ENCODE data around the gene DPP10. TPM values are rescaled to one million over a fixed set of nuclear protein-coding genes. Genes with fewer than 3 reads are reported as not detected.

The DPP10 gene
- total and polyA plus RNA-seq, 10 of the 15 experiments (the other 5 are each of a cell fraction or from before 2014, with no cell fraction given) = not detected

DNA sequence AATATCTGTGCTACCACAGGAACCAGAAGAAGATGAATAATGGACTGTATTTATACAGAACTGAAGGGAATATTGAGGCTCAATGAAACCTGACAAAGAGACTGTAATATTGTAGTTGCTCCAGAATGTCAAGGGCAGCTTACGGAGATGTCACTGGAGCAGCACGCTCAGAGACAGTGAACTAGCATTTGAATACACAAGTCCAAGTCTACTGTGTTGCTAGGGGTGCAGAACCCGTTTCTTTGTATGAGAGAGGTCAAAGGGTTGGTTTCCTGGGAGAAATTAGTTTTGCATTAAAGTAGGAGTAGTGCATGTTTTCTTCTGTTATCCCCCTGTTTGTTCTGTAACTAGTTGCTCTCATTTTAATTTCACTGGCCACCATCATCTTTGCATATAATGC, 1399.9 kb downstream of the DPP10 start (continued):
- TF ChIP-seq NR2F1 (conservative IDR thresholded peaks at IDR 0.05) (no peak), TCF7 (IDR thresholded peaks at IDR 0.05; ENCODE audit: borderline replicate concordance) (no peak)

GRCh38 chr2:115848192-115848591, 1405.8 kb downstream of the DPP10 start:
- FAIRE-seq (no peak), DNase-seq (ENCODE audit: low read depth, low spot score) (no peak), ATAC-seq (no peak)
- intact Hi-C loops (cut with micrococcal nuclease; ENCODE audit: unreplicated experiment) (no loop called here), in situ Hi-C loops (cut with MboI) (no loop called here)
- BruUV-seq (replicated peaks) = no TSS peak
- no peaks in the 10 kb centered on the region for H3K79me2 ChIP-seq (ENCODE audit: control insufficient read depth, insufficient read depth, low read length)
- H3K4me3 ChIP-seq = no peak overlapping the region
- H2AFZ ChIP-seq (ENCODE audit: control insufficient read depth, low read depth, low read length) = no peak overlapping the region
- no peaks in the 10 kb centered on the region for H3K9me3 ChIP-seq (replicated peaks; ENCODE audit: control insufficient read depth, insufficient read depth, low read length)
- H3K36me3 ChIP-seq (ENCODE audit: control insufficient read depth in 2 of 2, insufficient read depth in 2 of 2, low read length in 1 of 2) = no peaks in the 10 kb centered on the region
- no peak overlapping the region for H3K9ac ChIP-seq (ENCODE audit: control insufficient read depth, insufficient read depth, low read length)
- RAD21 ChIA-PET (ENCODE audit: unreplicated experiment) = no interaction called here
- CTCF ChIA-PET = no interaction called here
- no peaks in the 10 kb centered on the region for H4K20me1 ChIP-seq (ENCODE audit: control insufficient read depth, insufficient read depth)
- no peaks in the 10 kb centered on the region for H3K4me1 ChIP-seq (ENCODE audit: control insufficient read depth, insufficient read depth, low read length)
- H3K27ac ChIP-seq (ENCODE audit: control insufficient read depth, insufficient read depth) = no peak overlapping the region
- no peak overlapping the region for H3K4me2 ChIP-seq (ENCODE audit: control insufficient read depth, insufficient read depth)
- 61% methylated on average over 14 of the region's 14 CpGs for WGBS (ENCODE audit: insufficient coverage, insufficient replicate concordance, low lambda C conversion rate, missing lambda C conversion rate)
- POLR2A ChIA-PET = no interaction called here
- SMC1A ChIA-PET (ENCODE audit: uncharacterized antibody, unreplicated experiment) = no interaction called here
- no peaks in the 10 kb centered on the region for H3K27me3 ChIP-seq (replicated peaks in 1 of 2; ENCODE audit: control insufficient read depth in 2 of 2, insufficient read depth in 2 of 2, low read length in 1 of 2)
- no peak for TF ChIP-seq RUNX3 (IDR thresholded peaks at IDR 0.05; ENCODE audit: low read length)
- TF ChIP-seq ASH2L (IDR thresholded peaks at IDR 0.05; ENCODE audit: borderline replicate concordance, low read depth) = no peak
- no peak for TF ChIP-seq ZSCAN29 (IDR thresholded peaks at IDR 0.05)
- TF ChIP-seq, protein P1, sequence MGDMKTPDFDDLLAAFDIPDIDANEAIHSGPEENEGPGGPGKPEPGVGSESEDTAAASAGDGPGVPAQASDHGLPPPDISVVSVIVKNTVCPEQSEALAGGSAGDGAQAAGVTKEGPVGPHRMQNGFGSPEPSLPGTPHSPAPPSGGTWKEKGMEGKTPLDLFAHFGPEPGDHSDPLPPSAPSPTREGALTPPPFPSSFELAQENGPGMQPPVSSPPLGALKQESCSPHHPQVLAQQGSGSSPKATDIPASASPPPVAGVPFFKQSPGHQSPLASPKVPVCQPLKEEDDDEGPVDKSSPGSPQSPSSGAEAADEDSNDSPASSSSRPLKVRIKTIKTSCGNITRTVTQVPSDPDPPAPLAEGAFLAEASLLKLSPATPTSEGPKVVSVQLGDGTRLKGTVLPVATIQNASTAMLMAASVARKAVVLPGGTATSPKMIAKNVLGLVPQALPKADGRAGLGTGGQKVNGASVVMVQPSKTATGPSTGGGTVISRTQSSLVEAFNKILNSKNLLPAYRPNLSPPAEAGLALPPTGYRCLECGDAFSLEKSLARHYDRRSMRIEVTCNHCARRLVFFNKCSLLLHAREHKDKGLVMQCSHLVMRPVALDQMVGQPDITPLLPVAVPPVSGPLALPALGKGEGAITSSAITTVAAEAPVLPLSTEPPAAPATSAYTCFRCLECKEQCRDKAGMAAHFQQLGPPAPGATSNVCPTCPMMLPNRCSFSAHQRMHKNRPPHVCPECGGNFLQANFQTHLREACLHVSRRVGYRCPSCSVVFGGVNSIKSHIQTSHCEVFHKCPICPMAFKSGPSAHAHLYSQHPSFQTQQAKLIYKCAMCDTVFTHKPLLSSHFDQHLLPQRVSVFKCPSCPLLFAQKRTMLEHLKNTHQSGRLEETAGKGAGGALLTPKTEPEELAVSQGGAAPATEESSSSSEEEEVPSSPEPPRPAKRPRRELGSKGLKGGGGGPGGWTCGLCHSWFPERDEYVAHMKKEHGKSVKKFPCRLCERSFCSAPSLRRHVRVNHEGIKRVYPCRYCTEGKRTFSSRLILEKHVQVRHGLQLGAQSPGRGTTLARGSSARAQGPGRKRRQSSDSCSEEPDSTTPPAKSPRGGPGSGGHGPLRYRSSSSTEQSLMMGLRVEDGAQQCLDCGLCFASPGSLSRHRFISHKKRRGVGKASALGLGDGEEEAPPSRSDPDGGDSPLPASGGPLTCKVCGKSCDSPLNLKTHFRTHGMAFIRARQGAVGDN (IDR thresholded peaks at IDR 0.05) = no peak
- TF ChIP-seq BMI1 (IDR thresholded peaks at IDR 0.05; ENCODE audit: borderline replicate concordance) = no peak
- TF ChIP-seq ZNF217 (IDR thresholded peaks at IDR 0.05) = no peak
- no peak for TF ChIP-seq SIX5 (IDR thresholded peaks at IDR 0.05; ENCODE audit: low read depth, low read length, severe bottlenecking)
- no peak for TF ChIP-seq RB1 (IDR thresholded peaks at IDR 0.05; ENCODE audit: borderline replicate concordance)
- no peak for TF ChIP-seq SIN3A (IDR thresholded peaks at IDR 0.05; ENCODE audit: low read depth, low read length)
- TF ChIP-seq BCLAF1 (IDR thresholded peaks at IDR 0.05) = no peak
- no peak for TF ChIP-seq SUPT20H (IDR thresholded peaks at IDR 0.05; ENCODE audit: borderline replicate concordance, control insufficient read depth, low read depth, low read length)
- no peak for TF ChIP-seq TCF3 (IDR thresholded peaks at IDR 0.05; ENCODE audit: borderline replicate concordance, insufficient read depth, low read depth, low read length)
- TF ChIP-seq DPF2 (IDR thresholded peaks at IDR 0.05) = no peak
- no peak for TF ChIP-seq EP300 (IDR thresholded peaks at IDR 0.05; ENCODE audit: borderline replicate concordance in 1 of 2, control insufficient read depth in 1 of 2, low read depth in 2 of 2, low read length in 2 of 2)

All from GM12878 (cell line).